ENCODE data around the gene CAMSAP3.
"Not testable (repeated sequence)": the region's sequence is repeated elsewhere in the genome, so short reads cannot be mapped to it uniquely, and the experiment has no call there.

Gene CAMSAP3

GRCh38 chr19:7632340-7633203 lies 36.9 kb downstream of the CAMSAP3 start:
- no peak for DNase-seq (ENCODE audit: low read depth, low spot score)

GRCh38 chr19:7633698-7634097 lies 38.0 kb downstream of the CAMSAP3 start, which contains the start of gene PCP2:
Gene PCP2, minus strand, starts transcription at chr19:7633719. Its CDS starts 262 bp downstream, at chr19:7633457.
- no peak for DNase-seq (ENCODE audit: low read depth, low spot score)

GRCh38 chr19:7635670-7636069 lies 40.0 kb downstream of the CAMSAP3 start:
- DNase-seq (ENCODE audit: low read depth, low spot score): no peak

GRCh38 chr19:7636317-7636690 lies 40.6 kb downstream of the CAMSAP3 start:
- no peak for DNase-seq (ENCODE audit: low read depth, low spot score)

GRCh38 chr19:7636691-7637373 lies 41.2 kb downstream of the CAMSAP3 start, which contains the start of gene STXBP2:
Gene STXBP2, plus strand, starts transcription at chr19:7637110. Its CDS starts 40 bp downstream, at chr19:7637150.
- no peak for DNase-seq (ENCODE audit: low read depth, low spot score)

GRCh38 chr19:7637374-7638256 lies 42.0 kb downstream of the CAMSAP3 start:
- DNase-seq (ENCODE audit: low read depth, low spot score): no peak

- DNase-seq (ENCODE audit: low read depth, low spot score): no peak
Observed at GRCh38 chr19:7638802-7639465, 43.3 kb downstream of the CAMSAP3 start.

- DNase-seq (ENCODE audit: low read depth, low spot score): no peak
Observed at GRCh38 chr19:7639863-7640348, 44.2 kb downstream of the CAMSAP3 start.

GRCh38 chr19:7640803-7641202 lies 45.1 kb downstream of the CAMSAP3 start:
- DNase-seq (ENCODE audit: low read depth, low spot score): no peak

GRCh38 chr19:7641290-7642276 lies 45.9 kb downstream of the CAMSAP3 start:
- DNase-seq (ENCODE audit: low read depth, low spot score): no peak

- no peak for DNase-seq (ENCODE audit: low read depth, low spot score)
Observed at GRCh38 chr19:7642295-7643030, 46.8 kb downstream of the CAMSAP3 start.

- no peak for DNase-seq (ENCODE audit: low read depth, low spot score)
Observed at GRCh38 chr19:7643031-7643415, 47.4 kb downstream of the CAMSAP3 start.

GRCh38 chr19:7643629-7644549 lies 48.2 kb downstream of the CAMSAP3 start:
- DNase-seq (ENCODE audit: low read depth, low spot score): not testable (repeated sequence)

GRCh38 chr19:7644550-7644877 lies 48.9 kb downstream of the CAMSAP3 start:
- no peak for DNase-seq (ENCODE audit: low read depth, low spot score)

- no peak for DNase-seq (ENCODE audit: low read depth, low spot score)
Observed at GRCh38 chr19:7645163-7645562, 49.5 kb downstream of the CAMSAP3 start.

GRCh38 chr19:7645656-7646425 lies 50.2 kb downstream of the CAMSAP3 start:
- DNase-seq (ENCODE audit: low read depth, low spot score): no peak

- DNase-seq (ENCODE audit: low read depth, low spot score): no peak
Observed at GRCh38 chr19:7646426-7646700, 50.7 kb downstream of the CAMSAP3 start.

- no peak for DNase-seq (ENCODE audit: low read depth, low spot score)
Observed at GRCh38 chr19:7647156-7647555, 51.5 kb downstream of the CAMSAP3 start.

All from smooth muscle cell of the brain vasculature (primary cell).